Spleen (tissue), 11 donors: ENCODE data around the gene MCM3. TPM values are rescaled to one million over a fixed set of nuclear protein-coding genes. Genes with fewer than 3 reads are reported as not detected.

Source experiments
- DNase-seq: peaks from one replicate; pipeline ENCODE4 v3.0.0-alpha.2; 2020
- H3K27ac ChIP-seq, 8 donors: fragments of 200-600 bp; sonication (generic) in 7 of 8; 1 replicate in 4 of 8; 2 replicates in 4 of 8; pipeline versions ENCODE4 v1.5.0 to v1.8.0; 2016 to 2021; ENCODE audit warnings: inconsistent platforms in 4 of 8, mild to moderate bottlenecking in 4 of 8, moderate library complexity in 1 of 8
- H3K27me3 ChIP-seq, 7 donors: fragments of 200-600 bp; sonication (generic) in 6 of 7; replicated peaks in 1 of 7; 1 replicate in 4 of 7; 2 replicates in 3 of 7; pipeline versions ENCODE4 v1.5.0 to v1.8.0; 2016 to 2021; ENCODE audit warnings: inconsistent platforms in 3 of 7, mild to moderate bottlenecking in 1 of 7
- H3K36me3 ChIP-seq, 6 donors: fragments of 200-600 bp; sonication (generic) in 5 of 6; 1 replicate in 4 of 6; 2 replicates in 2 of 6; pipeline versions ENCODE4 v1.5.0 to v1.8.0; 2016 to 2021; ENCODE audit warnings: inconsistent platforms in 2 of 6
- H3K4me1 ChIP-seq, 6 donors: fragments of 200-600 bp; sonication (generic) in 5 of 6; 1 replicate in 3 of 6; 2 replicates in 3 of 6; pipeline versions ENCODE4 v1.5.0 to v1.8.0; 2016 to 2021; ENCODE audit warnings: inconsistent platforms in 3 of 6
- H3K4me3 ChIP-seq, 8 donors: fragments of 200-600 bp; sonication (generic) in 7 of 8; 1 replicate in 4 of 8; 2 replicates in 4 of 8; pipeline versions ENCODE4 v1.5.0 to v1.8.0; 2016 to 2021; ENCODE audit warnings: inconsistent platforms in 4 of 8, mild to moderate bottlenecking in 4 of 8, moderate library complexity in 2 of 8
- H3K9me3 ChIP-seq, 8 donors: fragments of 200-600 bp; sonication (generic) in 7 of 8; 1 replicate in 4 of 8; 2 replicates in 4 of 8; pipeline versions ENCODE4 v1.5.0 to v1.8.0; 2016 to 2021; ENCODE audit warnings: inconsistent platforms in 4 of 8
- CTCF ChIP-seq, 11 experiments: fragments of 200-600 bp in 7 of 11; fragments of 450-650 bp in 4 of 11; sonication (generic) in 4 of 11; IDR thresholded peaks in 8 of 11; conservative IDR thresholded peaks in 3 of 11; 1 replicate in 7 of 11; 2 replicates in 4 of 11; pipeline versions ENCODE4 v1.4.0 to v1.8.0; 2016 to 2021; ENCODE audit warnings: antibody characterized with exemption in 11 of 11, inconsistent platforms in 4 of 11, mild to moderate bottlenecking in 1 of 11
- POLR2A ChIP-seq, 3 donors: fragments of 450-650 bp; IDR thresholded peaks; one replicate each; pipeline ENCODE4 v1.5.1; 2017; ENCODE audit warnings: antibody characterized with exemption in 3 of 3, mild to moderate bottlenecking in 1 of 3
- POLR2AphosphoS5 ChIP-seq, 3 donors: sonication (generic); formaldehyde crosslinking; IDR thresholded peaks; one replicate each; pipeline ENCODE4 v1.5.1; 2017; ENCODE audit warnings: antibody characterized with exemption in 3 of 3
- WGBS, 5 donors: extraction: QIAGEN DNeasy Blood & Tissue Kit in 3 of 5; methylation state at CpG; one replicate each; pipeline versions ENCODE4 v1.1.5 to v1.1.7; 2013 to 2018; 5-methylcytosine and 5-hydroxymethylcytosine counted together
- intact Hi-C: fragments of 100-400 bp; cut with DNase I; formaldehyde crosslinking; loops from one replicate; pipeline ENCODE4 v1.15.0; 2023; ENCODE audit warnings: low total_unique reads
- polyA plus RNA-seq, 3 donors: library from polyadenylated mRNA; stranded (reverse); fragments of 200-250 nt; gene quantifications; one replicate each; pipeline ENCODE4 v1.2.1, GENCODE V29; 2013
- total RNA-seq, 7 donors: library from RNA; depleted of rRNA in 3 of 7; stranded (reverse); fragments of >200 nt in 3 of 7; fragmentation: NEBNext Ultra II Directional in 4 of 7; extraction: Animal tissue kit (Norgen Biotek cat#: 25700) in 4 of 7; gene quantifications; one replicate each; pipeline versions ENCODE4 v1.1.0 to v1.2.1, GENCODE V29; 2016 to 2021
- donor health status: healthy with polysubstance abuse.
- donor health status: DM: no; HTN: no; CAD: no; lungs with moderate emphysema.
- donor health status: DM: no; HTN: no; CAD: no.
- donor health status: Bipolar disorder and iron deficiency.
- donor health status: healthy.
- donor health status: DM: no; HTN: no; CAD: no.
- donor health status: DM: yes; HTN: yes; CAD: no.

MCM3 gene
- total and polyA plus RNA-seq, 10 donors = 21.1 to 48.6 (median 36.4) TPM

- peaks cover 0 to 39% (median 13%) of the 10 kb centered on the region in 6 donors for H3K4me1 ChIP-seq
- intact Hi-C loops = no loop called here
- no peaks in the 10 kb centered on the region for H3K27me3 ChIP-seq
- WGBS, 5 donors = 48 to 78% (median 76%) methylated on average over 2 of the region's 2 CpGs
- DNase-seq = no peak
- H3K9me3 ChIP-seq = no peaks in the 10 kb centered on the region
- TF ChIP-seq CTCF (IDR thresholded peaks at IDR 0.05 in 8 of 11, conservative IDR thresholded peaks at IDR 0.05 in 3 of 11) = no peak
- TF ChIP-seq POLR2A (IDR thresholded peaks at IDR 0.05) = no peak
- no peak for TF ChIP-seq POLR2AphosphoS5 (IDR thresholded peaks at IDR 0.05)
- no peak overlapping the region for H3K27ac ChIP-seq
- no peak overlapping the region for H3K4me3 ChIP-seq
- H3K36me3 ChIP-seq = no peaks in the 10 kb centered on the region
These were observed 45.9 kb upstream of the MCM3 start for GRCh38 chr6:52330470-52330869.

DNA sequence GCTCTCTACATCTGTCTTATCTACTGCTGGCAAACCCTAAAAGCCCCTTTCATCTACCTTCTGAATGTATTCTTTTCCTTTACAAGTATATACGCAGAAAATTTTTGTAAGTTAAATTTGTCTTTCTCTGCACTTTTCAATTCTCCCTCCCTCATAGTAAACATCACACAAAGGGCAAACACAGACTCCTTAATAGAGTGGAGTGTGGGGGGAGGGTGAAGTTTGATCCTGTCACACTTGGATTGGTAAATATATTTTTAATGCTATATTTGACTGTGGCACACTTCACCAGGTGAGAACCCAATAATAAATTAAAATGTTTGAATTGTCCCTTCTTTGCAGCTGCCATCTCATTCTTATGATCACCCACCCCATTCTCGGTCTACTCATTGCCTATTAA lies 44.2 kb upstream of the MCM3 start:
- WGBS, 5 donors = 58 to 73% (median 67%) methylated on average over 2 of the region's 2 CpGs
- Histone ChIP-seq H3K9me3 (no peaks in the 10 kb centered on the region), H3K4me3 (no peak overlapping the region), H3K27me3 (no peaks in the 10 kb centered on the region), H3K36me3 (no peaks in the 10 kb centered on the region), H3K27ac (no peak overlapping the region), H3K4me1 (peaks cover 0 to 21% (median 4%) of the 10 kb centered on the region in 6 donors)
- no peak for TF ChIP-seq POLR2A (IDR thresholded peaks at IDR 0.05)
- no peak for TF ChIP-seq CTCF (IDR thresholded peaks at IDR 0.05 in 8 of 11, conservative IDR thresholded peaks at IDR 0.05 in 3 of 11)
- TF ChIP-seq POLR2AphosphoS5 (IDR thresholded peaks at IDR 0.05) = no peak
- intact Hi-C loops = no loop called here
- DNase-seq = no peak

DNA sequence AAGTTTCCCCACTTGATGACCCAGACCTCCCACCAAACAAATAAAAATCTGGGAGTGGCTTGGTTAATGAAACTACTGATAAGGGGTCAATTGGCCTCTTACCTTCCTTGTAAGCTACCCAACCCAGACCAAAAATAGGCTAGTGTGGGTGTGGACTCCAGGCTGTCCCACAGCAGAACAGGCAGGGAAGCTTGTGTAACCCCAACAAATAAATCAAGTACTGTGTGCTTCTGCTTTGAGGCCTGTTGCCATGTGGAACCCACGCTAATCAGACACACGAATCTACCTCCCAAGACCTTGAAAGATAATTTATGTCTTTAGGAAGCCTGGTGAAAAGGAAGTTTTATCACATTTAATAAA lies 43.7 kb upstream of the MCM3 start:
- no peaks in the 10 kb centered on the region for H3K9me3 ChIP-seq
- no peaks in the 10 kb centered on the region for H3K36me3 ChIP-seq
- TF ChIP-seq POLR2A (IDR thresholded peaks at IDR 0.05) = no peak
- 43 to 66% (median 55%) methylated on average over 2 of the region's 2 CpGs for WGBS, 5 donors
- H3K4me1 ChIP-seq = peaks cover 0 to 17% (median 0%) of the 10 kb centered on the region in 6 donors
- intact Hi-C loops = no loop called here
- no peak overlapping the region for H3K4me3 ChIP-seq
- no peaks in the 10 kb centered on the region for H3K27me3 ChIP-seq
- H3K27ac ChIP-seq = no peak overlapping the region
- no peak for DNase-seq

- Histone ChIP-seq H3K36me3 (no peaks in the 10 kb centered on the region), H3K27ac (no peak overlapping the region), H3K4me1 (peaks cover 0 to 4% (median 0%) of the 10 kb centered on the region in 6 donors), H3K4me3 (no peak overlapping the region), H3K27me3 (no peaks in the 10 kb centered on the region), H3K9me3 (no peaks in the 10 kb centered on the region)
- intact Hi-C loops = no loop called here
- 86 to 92% (median 90%) methylated on average over 3 of the region's 3 CpGs for WGBS, 5 donors
- DNase-seq = no peak
- TF ChIP-seq POLR2AphosphoS5 (IDR thresholded peaks at IDR 0.05) = no peak
- no peak for TF ChIP-seq POLR2A (IDR thresholded peaks at IDR 0.05)
- no peak for TF ChIP-seq CTCF (IDR thresholded peaks at IDR 0.05 in 8 of 11, conservative IDR thresholded peaks at IDR 0.05 in 3 of 11)
These were observed 42.2 kb upstream of the MCM3 start for GRCh38 chr6:52326540-52327364.
